HG03196 (cell line): Measurements from ENCODE around the gene CISD2.
"Not testable (repeated sequence)": the region's sequence is repeated elsewhere in the genome, so short reads cannot be mapped to it uniquely, and the experiment has no call there.

Experiments used
- ATAC-seq: cut with Tn5 transposase; IDR thresholded peaks from one replicate; pipeline ENCODE4 v1.9.1; 2021; ENCODE audit not compliant: unreplicated experiment

The CISD2 gene

GRCh38 chr4:102901804-102902203 lies 33.0 kb downstream of the CISD2 start:
- no peak for ATAC-seq

- ATAC-seq, result no peak
Measured at GRCh38 chr4:102918859-102919258, 50.1 kb downstream of the CISD2 start.

GRCh38 chr4:102919697-102920096 lies 50.9 kb downstream of the CISD2 start:
- not testable (repeated sequence) for ATAC-seq

- no peak for ATAC-seq
Measured at GRCh38 chr4:102935716-102936115, 66.9 kb downstream of the CISD2 start.

- ATAC-seq, result not testable (repeated sequence)
Measured at GRCh38 chr4:102938063-102938462, 69.3 kb downstream of the CISD2 start.
